Epithelial cell of proximal tubule (primary cell): ENCODE results near the gene SAA2. TPM values are rescaled to one million over a fixed set of nuclear protein-coding genes. Genes with fewer than 3 reads are reported as not detected.
A peak's percentile ranks its signal among the peaks of the same experiment; 100 is the strongest.

Source experiments
- DNase-seq: peaks from one replicate; pipeline ENCODE4 v3.0.0-alpha.2; 2011; ENCODE audit warnings: low read depth
- H3K4me3 ChIP-seq: 2 replicates; pipeline ENCODE4 v1.5.1; 2011; ENCODE audit warnings: low read depth, mild to moderate bottlenecking, low read length
- total RNA-seq: library from RNA; depleted of rRNA; stranded (reverse); fragments of >200 nt; gene quantifications from 2 replicates; pipeline ENCODE4 v1.2.3, GENCODE V29; 2015
- TF ChIP-seq, protein P1 (sequence below): conservative IDR thresholded peaks from 2 replicates; pipeline ENCODE4 v1.5.1; 2012; ENCODE audit warnings: low read depth, mild to moderate bottlenecking, low read length

The SAA2 gene
- total RNA-seq, 1 donor from 2014 or later, result 63.5 TPM

DNA sequence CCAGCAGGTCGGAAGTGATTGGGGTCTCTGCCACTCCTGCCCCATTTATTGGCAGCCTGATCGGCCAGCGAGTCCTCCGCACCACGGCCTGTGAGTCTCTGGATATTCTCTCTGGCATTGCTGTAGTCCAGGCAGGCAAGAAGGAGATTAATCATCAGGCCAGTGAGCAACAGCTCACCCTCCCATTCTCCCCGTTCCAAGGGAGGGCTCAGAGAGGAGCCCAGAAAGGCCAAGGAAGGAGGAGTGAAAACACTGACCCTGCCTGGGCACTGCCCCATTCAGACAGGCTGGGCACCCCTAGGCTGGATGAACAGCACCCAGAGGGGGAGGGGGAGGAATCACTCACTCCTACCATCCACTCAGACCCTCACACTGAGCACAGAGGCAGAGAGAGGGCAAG lies 3.1 kb downstream of the SAA2 start:
- no peak overlapping the region for H3K4me3 ChIP-seq
- TF ChIP-seq, protein P1, sequence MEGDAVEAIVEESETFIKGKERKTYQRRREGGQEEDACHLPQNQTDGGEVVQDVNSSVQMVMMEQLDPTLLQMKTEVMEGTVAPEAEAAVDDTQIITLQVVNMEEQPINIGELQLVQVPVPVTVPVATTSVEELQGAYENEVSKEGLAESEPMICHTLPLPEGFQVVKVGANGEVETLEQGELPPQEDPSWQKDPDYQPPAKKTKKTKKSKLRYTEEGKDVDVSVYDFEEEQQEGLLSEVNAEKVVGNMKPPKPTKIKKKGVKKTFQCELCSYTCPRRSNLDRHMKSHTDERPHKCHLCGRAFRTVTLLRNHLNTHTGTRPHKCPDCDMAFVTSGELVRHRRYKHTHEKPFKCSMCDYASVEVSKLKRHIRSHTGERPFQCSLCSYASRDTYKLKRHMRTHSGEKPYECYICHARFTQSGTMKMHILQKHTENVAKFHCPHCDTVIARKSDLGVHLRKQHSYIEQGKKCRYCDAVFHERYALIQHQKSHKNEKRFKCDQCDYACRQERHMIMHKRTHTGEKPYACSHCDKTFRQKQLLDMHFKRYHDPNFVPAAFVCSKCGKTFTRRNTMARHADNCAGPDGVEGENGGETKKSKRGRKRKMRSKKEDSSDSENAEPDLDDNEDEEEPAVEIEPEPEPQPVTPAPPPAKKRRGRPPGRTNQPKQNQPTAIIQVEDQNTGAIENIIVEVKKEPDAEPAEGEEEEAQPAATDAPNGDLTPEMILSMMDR, result no peak
- DNase-seq, result no peak

GRCh38 chr11:18243783-18244362 lies 4.6 kb downstream of the SAA2 start:
- DNase-seq, result no peak
- no peak overlapping the region for H3K4me3 ChIP-seq
- TF ChIP-seq, protein P1, result peak; percentile 84

GRCh38 chr11:18239655-18240054 lies 8.8 kb downstream of the SAA2 start:
- no peak for DNase-seq
- TF ChIP-seq, protein P1, result no peak
- no peak overlapping the region for H3K4me3 ChIP-seq

GRCh38 chr11:18236664-18237356 lies 11.7 kb downstream of the SAA2 start, which contains the start of gene SAA4:
SAA4 (minus strand) TSS chr11:18236802; CDS start chr11:18235926, 876 bp downstream.
- no peak within 1 kb of the TSS for H3K4me3 ChIP-seq
- TF ChIP-seq, protein P1, result no peak
- no peak for DNase-seq

- H3K4me3 ChIP-seq, result no peak overlapping the region
- TF ChIP-seq, protein P1, result no peak
- DNase-seq, result no peak
Measured at GRCh38 chr11:18235394-18236334, 12.8 kb downstream of the SAA2 start.

DNA sequence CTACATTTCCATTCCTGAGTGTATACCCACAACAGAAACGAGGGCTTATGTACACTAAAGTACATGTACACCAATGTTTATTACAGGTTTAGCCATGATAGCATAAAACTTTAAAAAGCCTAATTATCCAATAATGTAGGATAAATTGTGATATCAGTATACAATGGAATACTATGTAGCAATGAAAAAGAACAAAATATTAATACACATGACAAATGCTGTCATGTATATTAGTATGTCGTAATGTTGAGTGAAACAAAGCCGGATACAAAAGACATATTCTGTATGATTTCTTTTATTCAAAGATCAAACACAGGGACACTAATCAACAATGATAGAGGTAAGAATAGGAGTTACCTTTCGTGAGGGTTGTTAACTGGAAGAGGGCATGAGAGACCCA lies 14.6 kb downstream of the SAA2 start:
- TF ChIP-seq, protein P1, result no peak
- no peak for DNase-seq
- no peak overlapping the region for H3K4me3 ChIP-seq
